Endothelial cell of umbilical vein (primary cell): Measurements from ENCODE around the gene ARHGAP42. TPM values are rescaled to one million over a fixed set of nuclear protein-coding genes. Genes with fewer than 3 reads are reported as not detected.

Experiments
- BruUV-seq: library from RNA; stranded (reverse); fragments of 400-500 nt; replicated peaks from 2 replicates; lab custom pipeline; 2021; lab: Mats Ljungman, UMichigan
- CTCF ChIA-PET: fragments of 300-600, 350-600 bp; sonication (Branson Sonifier 250); formaldehyde crosslinking; loops from one replicate; lab custom pipeline; 2021; ENCODE audit warnings: antibody characterized with exemption, inconsistent platforms; lab: Charles Lee
- POLR2A ChIA-PET: fragments of 300-600, 350-600 bp; sonication (Branson Sonifier 250); formaldehyde crosslinking; loops from one replicate; lab custom pipeline; 2021; ENCODE audit warnings: antibody characterized with exemption, inconsistent platforms; lab: Charles Lee
- DNase-seq: peaks from one replicate; pipeline ENCODE4 v3.0.0-alpha.2; 2011; ENCODE audit warnings: low read depth, low spot score
- FAIRE-seq: peaks from 2 replicates; lab custom pipeline; 2011; peaks lifted over from hg19 to GRCh38; lab: Jason Lieb, UNC
- H2AFZ ChIP-seq: 2 replicates; pipeline ENCODE4 v1.6.0; 2012; ENCODE audit warnings: low read depth, low read length, control low read depth, inconsistent platforms
- H3K27ac ChIP-seq: 2 replicates; pipeline ENCODE4 v1.5.1; 2011; ENCODE audit warnings: low read depth, mild to moderate bottlenecking, control low read depth, low read length, moderate library complexity; ENCODE audit not compliant: insufficient read depth
- H3K27me3 ChIP-seq, 2 experiments: 2 replicates each; pipeline versions ENCODE4 v1.6.0 to v1.6.1; 2011; ENCODE audit warnings: low read length in 2 of 2, mixed read lengths in 1 of 2; ENCODE audit not compliant: control insufficient read depth in 2 of 2, insufficient read depth in 2 of 2
- H3K36me3 ChIP-seq, 2 experiments: 2 replicates in 1 of 2; 3 replicates in 1 of 2; pipeline ENCODE4 v1.5.1; 2011; ENCODE audit warnings: low read length in 2 of 2, mild to moderate bottlenecking in 1 of 2, moderate library complexity in 1 of 2; ENCODE audit not compliant: control insufficient read depth in 2 of 2, insufficient read depth in 2 of 2; ENCODE audit errors: extremely low read depth in 1 of 2
- H3K4me1 ChIP-seq: 3 replicates; pipeline ENCODE4 v1.5.1; 2011; ENCODE audit warnings: mild to moderate bottlenecking, low read length; ENCODE audit not compliant: control insufficient read depth, insufficient read depth; ENCODE audit errors: extremely low read depth
- H3K4me2 ChIP-seq: 2 replicates; pipeline ENCODE4 v1.6.1; 2011; ENCODE audit warnings: low read length, control low read depth, mixed read lengths; ENCODE audit not compliant: insufficient read depth
- H3K4me3 ChIP-seq, 3 experiments: fragments of 200-600 bp in 1 of 3; sonication (generic), shearing (Covaris generic) in 1 of 3; replicated peaks in 1 of 3; 2 replicates each; pipeline ENCODE4 v1.5.1; 2011 to 2016; ENCODE audit warnings: control low read depth in 3 of 3, low read length in 3 of 3, mild to moderate bottlenecking in 2 of 3, inconsistent platforms in 1 of 3, low read depth in 1 of 3, moderate library complexity in 1 of 3; ENCODE audit not compliant: insufficient read depth in 1 of 3
- H3K79me2 ChIP-seq: 2 replicates; pipeline ENCODE4 v1.6.0; 2012; ENCODE audit warnings: low read length, inconsistent platforms; ENCODE audit not compliant: control insufficient read depth, insufficient read depth
- H3K9ac ChIP-seq: replicated peaks from 2 replicates; pipeline ENCODE3; 2011; ENCODE audit warnings: low read length, control low read depth; ENCODE audit not compliant: insufficient read depth; ENCODE audit errors: extremely low read depth
- H3K9me1 ChIP-seq: replicated peaks from 3 replicates; pipeline ENCODE4 v1.6.0; 2011; ENCODE audit warnings: mild to moderate bottlenecking, low read length; ENCODE audit not compliant: control insufficient read depth, insufficient read depth; ENCODE audit errors: extremely low read depth
- H3K9me3 ChIP-seq: replicated peaks from 2 replicates; pipeline ENCODE4 v1.5.1; 2012; ENCODE audit warnings: low read length, inconsistent platforms; ENCODE audit not compliant: control insufficient read depth, insufficient read depth
- H4K20me1 ChIP-seq: replicated peaks from 2 replicates; pipeline ENCODE3; 2011; ENCODE audit warnings: mild to moderate bottlenecking, low read length; ENCODE audit not compliant: control insufficient read depth, insufficient read depth; ENCODE audit errors: extremely low read depth
- EZH2 ChIP-seq: IDR thresholded peaks from 2 replicates; pipeline ENCODE4 v1.6.1; 2012; ENCODE audit warnings: borderline replicate concordance, low read depth, mild to moderate bottlenecking, moderate library complexity, low read length, inconsistent platforms; ENCODE audit not compliant: severe bottlenecking
- FOS ChIP-seq: IDR thresholded peaks from 2 replicates; pipeline ENCODE4 v1.6.1; 2011; ENCODE audit warnings: mild to moderate bottlenecking, low read length, moderate library complexity, borderline replicate concordance; ENCODE audit not compliant: insufficient read depth
- GATA2 ChIP-seq: IDR thresholded peaks from 2 replicates; pipeline ENCODE4 v1.7.0; 2011; ENCODE audit warnings: low read depth, mild to moderate bottlenecking, moderate library complexity, mixed read lengths, low read length; ENCODE audit not compliant: insufficient read length, insufficient read depth
- JUN ChIP-seq: IDR thresholded peaks from 2 replicates; pipeline ENCODE4 v1.6.1; 2011; ENCODE audit warnings: borderline replicate concordance, low read depth; ENCODE audit not compliant: insufficient read length, insufficient read depth
- MYC ChIP-seq: IDR thresholded peaks from one replicate; pipeline ENCODE4 v1.6.1; 2011; ENCODE audit warnings: mild to moderate bottlenecking, low read depth, low read length
- POLR2A ChIP-seq: IDR thresholded peaks from 2 replicates; pipeline ENCODE4 v1.6.1; 2012; ENCODE audit warnings: low read depth, mild to moderate bottlenecking, control low read depth, low read length
- POLR2AphosphoS5 ChIP-seq: IDR thresholded peaks from 2 replicates; pipeline ENCODE4 v1.6.1; 2012; ENCODE audit warnings: low read depth, mild to moderate bottlenecking, control low read depth, low read length, moderate library complexity; ENCODE audit not compliant: insufficient read depth
- dilution Hi-C: fragments of 300-500 bp; cut with MboI; formaldehyde crosslinking; loops from one replicate; pipeline ENCODE4 v1.15.0; 2019; ENCODE audit warnings: low sequenced_read_pairs; ENCODE audit not compliant: extremely low pct_ligation_motif_present
- intact Hi-C: fragments of 100-400 bp; cut with micrococcal nuclease; formaldehyde crosslinking; loops from one replicate; pipeline ENCODE4 v1.10.0; 2022
- polyA plus RNA-seq, 4 experiments: library from polyadenylated mRNA; depleted of rRNA in 3 of 4; stranded (reverse) in 3 of 4; unstranded in 1 of 4; fragments of >200 nt; gene quantifications; 2 replicates each; pipeline versions ENCODE4 v1.2.1 to v1.2.3, GENCODE V29; 2011 to 2012; ENCODE audit warnings: missing spikeins in 1 of 4
- total RNA-seq: library from RNA; stranded (reverse); gene quantifications from 2 replicates; pipeline ENCODE4 v1.2.3, GENCODE V29; 2021
- TF ChIP-seq, protein P1 (sequence below): IDR thresholded peaks from 2 replicates; pipeline ENCODE4 v1.6.1; 2011; ENCODE audit not compliant: insufficient read depth, insufficient read length
- TF ChIP-seq, protein P2 (sequence below), 2 donors: IDR thresholded peaks; 1 replicate in 1 of 2; 2 replicates in 1 of 2; pipeline ENCODE4 v1.5.1; 2011; ENCODE audit warnings: low read length in 2 of 2, mild to moderate bottlenecking in 2 of 2, moderate library complexity in 2 of 2, control low read depth in 1 of 2, inconsistent platforms in 1 of 2, low read depth in 1 of 2; ENCODE audit not compliant: insufficient read depth in 1 of 2; ENCODE audit errors: extremely low read depth in 1 of 2

The ARHGAP42 gene
- total and polyA plus RNA-seq, 2 donors (not counting 3 experiments of a cell fraction or from before 2014, with no cell fraction given) = 1.8 to 2.4 TPM

DNA sequence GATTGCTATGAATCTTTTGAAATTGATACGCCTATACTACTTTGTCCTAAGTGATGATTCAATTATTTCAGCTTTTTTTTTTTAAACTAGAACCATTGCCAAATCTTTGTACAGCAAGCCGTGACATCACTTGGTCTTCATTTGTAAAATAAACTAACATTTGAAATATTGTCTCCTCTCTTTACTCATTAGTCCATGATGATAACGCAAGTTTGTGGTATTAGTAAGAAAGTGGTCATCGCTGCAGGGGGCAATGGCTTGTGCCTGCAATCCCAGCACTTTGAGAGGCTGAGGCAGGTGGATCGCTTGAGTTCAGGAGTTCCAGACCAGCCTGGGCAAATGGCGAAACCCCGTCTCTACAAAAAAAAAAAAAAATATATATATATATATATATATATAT is 12.9 kb upstream of the ARHGAP42 start:
- no peak for FAIRE-seq
- CTCF ChIA-PET = interaction anchor here (0.7 to 1.0 kb wide), 2 partner anchors 14 to 98 kb away, joined by 3 read pairs; no protein-coding TSS in a partner anchor

More for the DNA sequence above, 12.9 kb upstream of the ARHGAP42 start:
- dilution Hi-C loops (no loop called here), intact Hi-C loops (no loop called here)
- no peaks in the 10 kb centered on the region for H3K36me3 ChIP-seq
- H3K4me2 ChIP-seq = no peak overlapping the region
- H3K9me3 ChIP-seq = no peaks in the 10 kb centered on the region
- H3K27me3 ChIP-seq = no peaks in the 10 kb centered on the region
- no peak overlapping the region for H2AFZ ChIP-seq
- H3K9me1 ChIP-seq = no peaks in the 10 kb centered on the region
- H3K4me3 ChIP-seq = no peak overlapping the region
- no peaks in the 10 kb centered on the region for H3K4me1 ChIP-seq
- H3K79me2 ChIP-seq = no peaks in the 10 kb centered on the region
- no TSS peak for BruUV-seq
- H4K20me1 ChIP-seq = no peaks in the 10 kb centered on the region
- no peak overlapping the region for H3K9ac ChIP-seq
- no peak for DNase-seq
- no peak overlapping the region for H3K27ac ChIP-seq
- POLR2A ChIA-PET = no interaction called here
- TF ChIP-seq EZH2 (no peak), POLR2AphosphoS5 (no peak), POLR2A (no peak), MYC (no peak), FOS (no peak), GATA2 (no peak), JUN (no peak)
- TF ChIP-seq, protein P1, sequence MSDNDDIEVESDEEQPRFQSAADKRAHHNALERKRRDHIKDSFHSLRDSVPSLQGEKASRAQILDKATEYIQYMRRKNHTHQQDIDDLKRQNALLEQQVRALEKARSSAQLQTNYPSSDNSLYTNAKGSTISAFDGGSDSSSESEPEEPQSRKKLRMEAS = no peak
- TF ChIP-seq, protein P2, sequence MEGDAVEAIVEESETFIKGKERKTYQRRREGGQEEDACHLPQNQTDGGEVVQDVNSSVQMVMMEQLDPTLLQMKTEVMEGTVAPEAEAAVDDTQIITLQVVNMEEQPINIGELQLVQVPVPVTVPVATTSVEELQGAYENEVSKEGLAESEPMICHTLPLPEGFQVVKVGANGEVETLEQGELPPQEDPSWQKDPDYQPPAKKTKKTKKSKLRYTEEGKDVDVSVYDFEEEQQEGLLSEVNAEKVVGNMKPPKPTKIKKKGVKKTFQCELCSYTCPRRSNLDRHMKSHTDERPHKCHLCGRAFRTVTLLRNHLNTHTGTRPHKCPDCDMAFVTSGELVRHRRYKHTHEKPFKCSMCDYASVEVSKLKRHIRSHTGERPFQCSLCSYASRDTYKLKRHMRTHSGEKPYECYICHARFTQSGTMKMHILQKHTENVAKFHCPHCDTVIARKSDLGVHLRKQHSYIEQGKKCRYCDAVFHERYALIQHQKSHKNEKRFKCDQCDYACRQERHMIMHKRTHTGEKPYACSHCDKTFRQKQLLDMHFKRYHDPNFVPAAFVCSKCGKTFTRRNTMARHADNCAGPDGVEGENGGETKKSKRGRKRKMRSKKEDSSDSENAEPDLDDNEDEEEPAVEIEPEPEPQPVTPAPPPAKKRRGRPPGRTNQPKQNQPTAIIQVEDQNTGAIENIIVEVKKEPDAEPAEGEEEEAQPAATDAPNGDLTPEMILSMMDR (IDR thresholded peaks at IDR 0.05; ENCODE audit: extremely low read depth in 1 of 2, insufficient read depth in 1 of 2, low read depth in 1 of 2, low read length in 2 of 2) = no peak
